Neural cell (in vitro differentiated cells): ENCODE measurements around the gene ADRA2B. TPM values are rescaled to one million over a fixed set of nuclear protein-coding genes. Genes with fewer than 3 reads are reported as not detected.

Source experiments
- H2AFZ ChIP-seq: fragments of 200-600, 300-800 bp; sonication (generic), shearing (Covaris generic); 2 replicates; pipeline ENCODE4 v1.6.0; 2014; ENCODE audit warnings: low read depth, mild to moderate bottlenecking, antibody characterized with exemption, low read length, moderate library complexity
- H3F3A ChIP-seq: fragments of 200-600 bp; shearing (Covaris generic); 2 replicates; pipeline ENCODE4 v1.6.1; 2016; ENCODE audit warnings: mild to moderate bottlenecking, moderate library complexity, mixed read lengths, antibody characterized with exemption, low read length; ENCODE audit not compliant: insufficient read depth, poor library complexity, severe bottlenecking
- H3K27ac ChIP-seq: fragments of 200-600, 300-800 bp; sonication (generic), shearing (Covaris generic); 2 replicates; pipeline ENCODE4 v1.5.1; 2014; ENCODE audit warnings: mild to moderate bottlenecking, low read length, moderate library complexity
- H3K27me3 ChIP-seq: fragments of 300-800, 200-600 bp; sonication (generic), shearing (Covaris generic); 2 replicates; pipeline ENCODE4 v1.6.0; 2014; ENCODE audit warnings: mild to moderate bottlenecking, low read depth, low read length, moderate library complexity; ENCODE audit not compliant: insufficient read depth
- H3K36me3 ChIP-seq: fragments of 300-800, 200-600 bp; sonication (generic), shearing (Covaris generic); 2 replicates; pipeline ENCODE4 v1.5.1; 2014; ENCODE audit warnings: mild to moderate bottlenecking, antibody characterized with exemption, low read length, moderate library complexity; ENCODE audit not compliant: insufficient read depth
- H3K4me2 ChIP-seq: fragments of 300-800, 200-600 bp; sonication (generic), shearing (Covaris generic); 2 replicates; pipeline ENCODE4 v1.6.0; 2014; ENCODE audit warnings: mild to moderate bottlenecking, low read length
- H3K4me3 ChIP-seq: fragments of 300-800, 200-600 bp; sonication (generic), shearing (Covaris generic); 2 replicates; pipeline ENCODE4 v1.5.1; 2014; ENCODE audit warnings: mild to moderate bottlenecking, low read length, moderate library complexity
- H3K79me2 ChIP-seq: fragments of 200-600 bp; shearing (Covaris generic); replicated peaks from 2 replicates; pipeline ENCODE4 v1.6.0; 2014; ENCODE audit warnings: mild to moderate bottlenecking, low read length, moderate library complexity; ENCODE audit not compliant: insufficient read depth
- H3K9ac ChIP-seq: fragments of 300-800, 200-600 bp; sonication (generic), shearing (Covaris generic); 2 replicates; pipeline ENCODE4 v1.6.1; 2016; ENCODE audit warnings: mild to moderate bottlenecking, low read length, mixed read lengths
- H3K9me2 ChIP-seq: fragments of 200-600 bp; shearing (Covaris generic); 2 replicates; pipeline ENCODE4 v1.6.1; 2016; ENCODE audit warnings: mild to moderate bottlenecking, low read length, mixed read lengths; ENCODE audit not compliant: insufficient read depth
- H3K9me3 ChIP-seq: fragments of 200-600, 300-800 bp; sonication (generic), shearing (Covaris generic); 2 replicates; pipeline ENCODE4 v1.6.1; 2016; ENCODE audit warnings: mild to moderate bottlenecking, mixed run types, low read length, moderate library complexity, mixed read lengths
- H4K20me1 ChIP-seq: fragments of 200-600 bp; shearing (Covaris generic); 2 replicates; pipeline ENCODE4 v1.6.1; 2016; ENCODE audit warnings: mild to moderate bottlenecking, mixed run types; ENCODE audit not compliant: insufficient read depth
- EP300 ChIP-seq: fragments of 450-650 bp; conservative IDR thresholded peaks from 2 replicates; pipeline ENCODE4 v1.6.1; 2014; ENCODE audit warnings: antibody characterized with exemption, mild to moderate bottlenecking, moderate library complexity; ENCODE audit not compliant: poor library complexity, severe bottlenecking
- EZH2 ChIP-seq: fragments of 200-600, 300-800 bp; shearing (Covaris generic), sonication (generic); IDR thresholded peaks from 2 replicates; pipeline ENCODE4 v1.6.1; 2014; ENCODE audit warnings: antibody characterized with exemption, low read length, borderline replicate concordance, mild to moderate bottlenecking; ENCODE audit not compliant: insufficient read depth, poor library complexity, severe bottlenecking
- MXI1 ChIP-seq: fragments of 450-650 bp; conservative IDR thresholded peaks from 2 replicates; pipeline ENCODE4 v1.6.1; 2014; ENCODE audit warnings: antibody characterized with exemption, mild to moderate bottlenecking; ENCODE audit not compliant: poor library complexity, severe bottlenecking
- POLR2AphosphoS5 ChIP-seq: IDR thresholded peaks from 2 replicates; pipeline ENCODE4 v1.6.1; 2012
- RAD21 ChIP-seq: fragments of 450-650 bp; conservative IDR thresholded peaks from 2 replicates; pipeline ENCODE4 v1.6.1; 2014; ENCODE audit warnings: antibody characterized with exemption, mild to moderate bottlenecking, moderate library complexity
- SMC3 ChIP-seq: fragments of 450-650 bp; conservative IDR thresholded peaks from 2 replicates; pipeline ENCODE4 v1.6.1; 2014; ENCODE audit warnings: antibody characterized with exemption, mild to moderate bottlenecking, moderate library complexity; ENCODE audit not compliant: poor library complexity
- TAF1 ChIP-seq: IDR thresholded peaks from 2 replicates; pipeline ENCODE4 v1.6.1; 2012; ENCODE audit warnings: low read depth
- polyA plus RNA-seq: library from polyadenylated mRNA; depleted of rRNA; stranded (reverse); fragments of >200 nt; gene quantifications from 2 replicates; pipeline ENCODE4 v1.2.3, GENCODE V29; 2014
- TF ChIP-seq, protein P1 (sequence below): IDR thresholded peaks from 2 replicates; pipeline ENCODE4 v1.6.1; 2012; ENCODE audit warnings: borderline replicate concordance
- TF ChIP-seq, protein P2 (sequence below): fragments of 450-650 bp; IDR thresholded peaks from 2 replicates; pipeline ENCODE4 v1.5.1; 2014; ENCODE audit warnings: antibody characterized with exemption, mild to moderate bottlenecking, moderate library complexity; ENCODE audit not compliant: poor library complexity, severe bottlenecking

ADRA2B gene
- polyA plus RNA-seq, 1 donor from 2014 or later = not detected

DNA sequence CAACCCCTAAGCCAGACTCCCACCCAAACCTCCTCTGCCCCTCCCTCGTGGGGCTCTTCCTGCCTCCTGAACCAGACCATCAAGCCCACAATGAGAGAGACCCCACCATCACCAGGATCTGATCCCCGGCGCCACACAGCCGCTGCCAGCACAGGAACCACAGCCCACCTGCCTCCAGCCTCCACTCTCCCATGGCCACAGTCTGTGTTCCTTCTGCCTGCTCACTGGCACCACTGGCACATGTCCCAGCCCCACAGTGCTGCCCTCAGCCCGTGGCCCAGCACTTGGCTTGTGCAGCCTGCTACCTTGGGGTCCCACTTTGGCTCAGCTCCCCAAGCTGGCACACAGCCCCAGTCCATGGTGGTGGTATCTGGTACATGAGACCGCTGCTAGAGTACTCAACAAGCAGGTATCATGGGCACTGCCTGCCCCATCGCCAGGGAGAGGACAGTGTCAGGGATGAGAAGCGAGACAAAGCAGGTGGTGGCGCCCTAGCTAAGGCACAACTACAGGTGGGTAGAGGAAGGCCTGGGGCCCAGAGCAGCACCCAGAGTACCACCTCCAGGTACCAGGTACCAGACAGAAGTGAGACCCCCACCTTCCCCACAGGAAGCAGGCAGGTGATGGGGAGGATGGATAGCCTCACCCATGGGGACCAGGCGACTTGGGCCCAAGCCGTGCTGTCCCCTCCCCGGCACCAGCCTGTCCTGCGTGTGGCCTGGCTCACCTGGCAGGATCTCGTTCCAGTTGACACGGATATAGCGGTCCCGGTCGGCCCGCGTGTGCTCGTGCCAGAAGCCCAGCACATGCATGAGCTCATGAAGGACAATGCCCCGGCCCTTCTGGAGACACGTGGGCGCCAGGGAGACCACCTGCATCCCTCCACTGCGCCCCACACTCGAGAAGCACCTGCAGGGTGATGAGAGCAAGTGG, 15.7 kb upstream of the ADRA2B start:
- H3K9me3 ChIP-seq = no peaks in the 10 kb centered on the region
- H3K9ac ChIP-seq = no peak overlapping the region
- no peaks in the 10 kb centered on the region for H3K9me2 ChIP-seq
- no peak overlapping the region for H3K4me2 ChIP-seq
- TF ChIP-seq, protein P1, sequence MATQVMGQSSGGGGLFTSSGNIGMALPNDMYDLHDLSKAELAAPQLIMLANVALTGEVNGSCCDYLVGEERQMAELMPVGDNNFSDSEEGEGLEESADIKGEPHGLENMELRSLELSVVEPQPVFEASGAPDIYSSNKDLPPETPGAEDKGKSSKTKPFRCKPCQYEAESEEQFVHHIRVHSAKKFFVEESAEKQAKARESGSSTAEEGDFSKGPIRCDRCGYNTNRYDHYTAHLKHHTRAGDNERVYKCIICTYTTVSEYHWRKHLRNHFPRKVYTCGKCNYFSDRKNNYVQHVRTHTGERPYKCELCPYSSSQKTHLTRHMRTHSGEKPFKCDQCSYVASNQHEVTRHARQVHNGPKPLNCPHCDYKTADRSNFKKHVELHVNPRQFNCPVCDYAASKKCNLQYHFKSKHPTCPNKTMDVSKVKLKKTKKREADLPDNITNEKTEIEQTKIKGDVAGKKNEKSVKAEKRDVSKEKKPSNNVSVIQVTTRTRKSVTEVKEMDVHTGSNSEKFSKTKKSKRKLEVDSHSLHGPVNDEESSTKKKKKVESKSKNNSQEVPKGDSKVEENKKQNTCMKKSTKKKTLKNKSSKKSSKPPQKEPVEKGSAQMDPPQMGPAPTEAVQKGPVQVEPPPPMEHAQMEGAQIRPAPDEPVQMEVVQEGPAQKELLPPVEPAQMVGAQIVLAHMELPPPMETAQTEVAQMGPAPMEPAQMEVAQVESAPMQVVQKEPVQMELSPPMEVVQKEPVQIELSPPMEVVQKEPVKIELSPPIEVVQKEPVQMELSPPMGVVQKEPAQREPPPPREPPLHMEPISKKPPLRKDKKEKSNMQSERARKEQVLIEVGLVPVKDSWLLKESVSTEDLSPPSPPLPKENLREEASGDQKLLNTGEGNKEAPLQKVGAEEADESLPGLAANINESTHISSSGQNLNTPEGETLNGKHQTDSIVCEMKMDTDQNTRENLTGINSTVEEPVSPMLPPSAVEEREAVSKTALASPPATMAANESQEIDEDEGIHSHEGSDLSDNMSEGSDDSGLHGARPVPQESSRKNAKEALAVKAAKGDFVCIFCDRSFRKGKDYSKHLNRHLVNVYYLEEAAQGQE = no peak
- TF ChIP-seq POLR2AphosphoS5 (no peak), EP300 (no peak), TAF1 (no peak), MXI1 (no peak), SMC3 (no peak), EZH2 (no peak), RAD21 (no peak)
- TF ChIP-seq, protein P2, sequence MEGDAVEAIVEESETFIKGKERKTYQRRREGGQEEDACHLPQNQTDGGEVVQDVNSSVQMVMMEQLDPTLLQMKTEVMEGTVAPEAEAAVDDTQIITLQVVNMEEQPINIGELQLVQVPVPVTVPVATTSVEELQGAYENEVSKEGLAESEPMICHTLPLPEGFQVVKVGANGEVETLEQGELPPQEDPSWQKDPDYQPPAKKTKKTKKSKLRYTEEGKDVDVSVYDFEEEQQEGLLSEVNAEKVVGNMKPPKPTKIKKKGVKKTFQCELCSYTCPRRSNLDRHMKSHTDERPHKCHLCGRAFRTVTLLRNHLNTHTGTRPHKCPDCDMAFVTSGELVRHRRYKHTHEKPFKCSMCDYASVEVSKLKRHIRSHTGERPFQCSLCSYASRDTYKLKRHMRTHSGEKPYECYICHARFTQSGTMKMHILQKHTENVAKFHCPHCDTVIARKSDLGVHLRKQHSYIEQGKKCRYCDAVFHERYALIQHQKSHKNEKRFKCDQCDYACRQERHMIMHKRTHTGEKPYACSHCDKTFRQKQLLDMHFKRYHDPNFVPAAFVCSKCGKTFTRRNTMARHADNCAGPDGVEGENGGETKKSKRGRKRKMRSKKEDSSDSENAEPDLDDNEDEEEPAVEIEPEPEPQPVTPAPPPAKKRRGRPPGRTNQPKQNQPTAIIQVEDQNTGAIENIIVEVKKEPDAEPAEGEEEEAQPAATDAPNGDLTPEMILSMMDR = no peak
- H3K4me3 ChIP-seq = no peak overlapping the region
- H3K36me3 ChIP-seq = no peaks in the 10 kb centered on the region
- no peaks in the 10 kb centered on the region for H3F3A ChIP-seq
- H3K79me2 ChIP-seq = no peaks in the 10 kb centered on the region
- H3K27ac ChIP-seq = no peak overlapping the region
- no peaks in the 10 kb centered on the region for H4K20me1 ChIP-seq
- no peaks in the 10 kb centered on the region for H3K27me3 ChIP-seq
- no peak overlapping the region for H2AFZ ChIP-seq

DNA sequence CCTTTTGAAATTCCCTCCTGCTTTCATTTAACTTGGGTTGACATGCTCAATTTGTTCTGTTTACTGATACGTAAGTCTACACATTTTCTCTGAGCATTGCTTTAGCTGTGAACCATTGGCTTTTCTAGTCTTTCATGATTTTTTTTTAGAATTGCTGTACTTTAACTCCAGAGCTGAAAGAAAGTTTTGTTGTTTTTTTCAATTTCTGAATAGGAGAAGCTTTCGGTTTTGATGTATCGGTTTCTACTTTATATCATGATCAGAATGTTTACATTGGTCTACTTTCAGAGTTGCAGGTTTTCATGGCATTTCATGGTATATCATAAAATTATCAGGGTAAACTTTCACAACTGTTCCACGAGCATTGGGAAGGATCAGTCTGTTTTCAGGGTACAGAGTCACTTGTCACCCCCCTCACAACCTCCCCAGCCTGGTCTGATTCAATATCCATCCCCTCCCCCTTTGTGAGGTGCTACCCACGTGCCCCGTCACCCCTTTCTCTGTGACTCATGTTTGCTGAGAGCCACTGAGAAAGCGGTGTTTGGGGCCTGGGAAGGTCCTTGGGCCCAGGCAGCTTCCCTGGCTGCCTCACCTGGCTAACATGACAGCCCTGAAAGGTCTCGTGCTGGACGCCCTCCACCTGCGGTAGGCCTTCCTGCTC, 14.9 kb upstream of the ADRA2B start:
- H3K4me2 ChIP-seq = no peak overlapping the region
- H3F3A ChIP-seq = no peaks in the 10 kb centered on the region
- no peaks in the 10 kb centered on the region for H4K20me1 ChIP-seq
- no peak overlapping the region for H3K4me3 ChIP-seq
- H3K27ac ChIP-seq = no peak overlapping the region
- no peak overlapping the region for H2AFZ ChIP-seq
- TF ChIP-seq EP300 (no peak), MXI1 (no peak), RAD21 (no peak), EZH2 (no peak), SMC3 (no peak), POLR2AphosphoS5 (no peak), TAF1 (no peak)
- TF ChIP-seq, protein P2 = no peak
- TF ChIP-seq, protein P1 = no peak
- no peaks in the 10 kb centered on the region for H3K27me3 ChIP-seq
- no peaks in the 10 kb centered on the region for H3K36me3 ChIP-seq
- no peaks in the 10 kb centered on the region for H3K9me3 ChIP-seq
- H3K79me2 ChIP-seq = no peaks in the 10 kb centered on the region
- H3K9ac ChIP-seq = no peak overlapping the region
- no peaks in the 10 kb centered on the region for H3K9me2 ChIP-seq
